Nephron (organoid): Measurements from ENCODE around the gene NPRL2.

Source experiments
- H3K27ac Mint-ChIP-seq, 3 experiments: 2 replicates each; pipeline ENCODE4 v1.8.0; 2020; ENCODE audit warnings: mixed read lengths in 3 of 3, mild to moderate bottlenecking in 2 of 3, moderate library complexity in 1 of 3
- H3K27me3 Mint-ChIP-seq: 2 replicates; pipeline ENCODE4 v1.8.0; 2021; ENCODE audit warnings: low read depth, mild to moderate bottlenecking, moderate library complexity, mixed read lengths
- H3K36me3 Mint-ChIP-seq: 2 replicates; pipeline ENCODE4 v1.8.0; 2020; ENCODE audit warnings: low read depth, mixed read lengths
- H3K4me1 Mint-ChIP-seq: 2 replicates; pipeline ENCODE4 v1.8.0; 2020; ENCODE audit warnings: mixed read lengths
- H3K4me3 Mint-ChIP-seq, 3 experiments: 2 replicates each; pipeline ENCODE4 v1.8.0; 2020; ENCODE audit warnings: mild to moderate bottlenecking in 3 of 3, mixed read lengths in 3 of 3, moderate library complexity in 2 of 3
- H3K9me3 Mint-ChIP-seq: 2 replicates; pipeline ENCODE4 v1.8.0; 2020; ENCODE audit warnings: mixed read lengths
- CTCF ChIP-seq, 3 experiments: fragments of 200-600 bp; sonication (generic); IDR thresholded peaks; one replicate each; pipeline ENCODE4 v1.5.0; 2021; ENCODE audit warnings: antibody characterized with exemption in 3 of 3; ENCODE audit not compliant: unreplicated experiment in 3 of 3

NPRL2 gene

GRCh38 chr3:50339485-50340146 lies 11.0 kb downstream of the NPRL2 start:
- no peak for TF ChIP-seq CTCF (IDR thresholded peaks at IDR 0.05; ENCODE audit: unreplicated experiment in 3 of 3)

GRCh38 chr3:50338965-50339364 lies 11.6 kb downstream of the NPRL2 start:
- peaks cover 41% of the 10 kb centered on the region for H3K4me1 Mint-ChIP-seq
- H3K4me3 Mint-ChIP-seq = peak overlapping the region; percentile 89 to 95 (median 94)
- no peaks in the 10 kb centered on the region for H3K9me3 Mint-ChIP-seq
- H3K27ac Mint-ChIP-seq = peak overlapping the region; percentile 86 to 97 (median 96)
- H3K36me3 Mint-ChIP-seq = no peaks in the 10 kb centered on the region
- no peak for TF ChIP-seq CTCF (IDR thresholded peaks at IDR 0.05; ENCODE audit: unreplicated experiment in 3 of 3)
- H3K27me3 Mint-ChIP-seq = peaks cover 47% of the 10 kb centered on the region

More at GRCh38 chr3:50339485-50340146, 11.0 kb downstream of the NPRL2 start:
- peak overlapping the region; percentile 34 to 96 (median 86) for H3K27ac Mint-ChIP-seq
- no peaks in the 10 kb centered on the region for H3K9me3 Mint-ChIP-seq
- H3K4me1 Mint-ChIP-seq = peaks cover 34% of the 10 kb centered on the region
- peak overlapping the region; percentile 81 to 94 (median 89) for H3K4me3 Mint-ChIP-seq
- H3K27me3 Mint-ChIP-seq = peaks cover 52% of the 10 kb centered on the region
- H3K36me3 Mint-ChIP-seq = no peaks in the 10 kb centered on the region

- no peaks in the 10 kb centered on the region for H3K9me3 Mint-ChIP-seq
- H3K4me3 Mint-ChIP-seq = peak overlapping the region; percentile 89 to 95 (median 94)
- H3K27ac Mint-ChIP-seq = peak overlapping the region; percentile 86 to 97 (median 96)
- H3K4me1 Mint-ChIP-seq = peaks cover 44% of the 10 kb centered on the region
- peaks cover 35% of the 10 kb centered on the region for H3K27me3 Mint-ChIP-seq
- no peaks in the 10 kb centered on the region for H3K36me3 Mint-ChIP-seq
- TF ChIP-seq CTCF (IDR thresholded peaks at IDR 0.05; ENCODE audit: unreplicated experiment in 3 of 3) = no peak
Observed at GRCh38 chr3:50337175-50337861, 13.3 kb downstream of the NPRL2 start.

GRCh38 chr3:50336452-50337174 lies 14.0 kb downstream of the NPRL2 start:
- H3K27me3 Mint-ChIP-seq = peaks cover 28% of the 10 kb centered on the region
- H3K9me3 Mint-ChIP-seq = no peaks in the 10 kb centered on the region
- H3K4me3 Mint-ChIP-seq = peak overlapping the region; percentile 89 to 95 (median 94)
- no peaks in the 10 kb centered on the region for H3K36me3 Mint-ChIP-seq
- no peak for TF ChIP-seq CTCF (IDR thresholded peaks at IDR 0.05; ENCODE audit: unreplicated experiment in 3 of 3)
- peaks cover 44% of the 10 kb centered on the region for H3K4me1 Mint-ChIP-seq
- H3K27ac Mint-ChIP-seq = peak overlapping the region; percentile 86 to 96 (median 90)

- H3K36me3 Mint-ChIP-seq = peaks cover 10% of the 10 kb centered on the region
Observed at GRCh38 chr3:50334339-50335075, 16.1 kb downstream of the NPRL2 start.

More at GRCh38 chr3:50334339-50335075, 16.1 kb downstream of the NPRL2 start:
- no peaks in the 10 kb centered on the region for H3K9me3 Mint-ChIP-seq
- peaks cover 8% of the 10 kb centered on the region for H3K27me3 Mint-ChIP-seq
- H3K4me3 Mint-ChIP-seq = peak overlapping the region; percentile 67 to 80 (median 74)
- H3K27ac Mint-ChIP-seq = peak overlapping the region in 1 of 3 experiments; percentile 39
- peaks cover 38% of the 10 kb centered on the region for H3K4me1 Mint-ChIP-seq
- no peak for TF ChIP-seq CTCF (IDR thresholded peaks at IDR 0.05; ENCODE audit: unreplicated experiment in 3 of 3)
